GM12874 (cell line): Measurements from ENCODE around the gene ATP9A.

Source experiments
- TF ChIP-seq, protein P1 (sequence below): IDR thresholded peaks from 2 replicates; pipeline ENCODE4 v1.5.1; 2011; ENCODE audit warnings: low read depth, mild to moderate bottlenecking, control low read depth, low read length, moderate library complexity; ENCODE audit not compliant: insufficient read depth

Gene ATP9A

DNA sequence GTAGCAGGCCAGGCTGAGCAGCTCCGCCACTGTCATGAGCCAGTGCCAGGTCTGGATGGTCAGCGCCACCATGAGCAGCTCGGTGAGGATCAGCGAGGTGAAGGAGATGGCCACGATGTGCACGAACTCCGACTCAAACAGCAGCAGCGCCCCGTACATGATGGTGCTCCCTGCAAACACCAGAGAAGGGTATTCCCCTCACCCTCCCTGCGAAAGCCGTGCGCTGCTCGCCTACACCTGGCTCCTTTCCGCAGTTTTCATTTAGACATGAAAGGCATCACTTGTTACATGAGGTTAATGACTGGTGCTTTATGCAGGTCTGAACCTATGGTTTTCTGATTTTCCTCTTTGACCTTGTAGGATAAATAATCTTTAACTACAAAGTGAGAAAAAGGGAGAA is 163.3 kb downstream of the ATP9A start:
- TF ChIP-seq, protein P1, sequence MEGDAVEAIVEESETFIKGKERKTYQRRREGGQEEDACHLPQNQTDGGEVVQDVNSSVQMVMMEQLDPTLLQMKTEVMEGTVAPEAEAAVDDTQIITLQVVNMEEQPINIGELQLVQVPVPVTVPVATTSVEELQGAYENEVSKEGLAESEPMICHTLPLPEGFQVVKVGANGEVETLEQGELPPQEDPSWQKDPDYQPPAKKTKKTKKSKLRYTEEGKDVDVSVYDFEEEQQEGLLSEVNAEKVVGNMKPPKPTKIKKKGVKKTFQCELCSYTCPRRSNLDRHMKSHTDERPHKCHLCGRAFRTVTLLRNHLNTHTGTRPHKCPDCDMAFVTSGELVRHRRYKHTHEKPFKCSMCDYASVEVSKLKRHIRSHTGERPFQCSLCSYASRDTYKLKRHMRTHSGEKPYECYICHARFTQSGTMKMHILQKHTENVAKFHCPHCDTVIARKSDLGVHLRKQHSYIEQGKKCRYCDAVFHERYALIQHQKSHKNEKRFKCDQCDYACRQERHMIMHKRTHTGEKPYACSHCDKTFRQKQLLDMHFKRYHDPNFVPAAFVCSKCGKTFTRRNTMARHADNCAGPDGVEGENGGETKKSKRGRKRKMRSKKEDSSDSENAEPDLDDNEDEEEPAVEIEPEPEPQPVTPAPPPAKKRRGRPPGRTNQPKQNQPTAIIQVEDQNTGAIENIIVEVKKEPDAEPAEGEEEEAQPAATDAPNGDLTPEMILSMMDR: no peak

DNA sequence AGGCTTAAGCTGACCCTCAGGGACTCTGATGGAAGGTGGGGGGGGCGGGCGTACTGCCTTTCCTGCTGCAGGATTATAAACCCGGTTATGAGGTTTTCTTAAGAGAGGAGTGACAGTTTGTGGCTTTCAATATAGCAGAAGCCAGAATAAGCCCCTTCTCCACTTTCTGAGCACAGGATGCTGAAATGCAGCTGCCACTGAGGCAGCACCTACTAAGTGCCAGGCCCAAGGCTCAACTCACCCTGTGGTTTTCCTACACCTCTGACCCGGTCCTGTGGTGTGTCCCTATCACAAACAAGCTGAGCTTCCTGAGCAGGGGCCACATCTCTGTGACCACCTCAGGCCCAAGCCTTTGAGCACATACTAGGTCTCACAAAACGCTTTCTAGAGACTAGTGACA is 166.1 kb downstream of the ATP9A start:
- TF ChIP-seq, protein P1: no peak

DNA sequence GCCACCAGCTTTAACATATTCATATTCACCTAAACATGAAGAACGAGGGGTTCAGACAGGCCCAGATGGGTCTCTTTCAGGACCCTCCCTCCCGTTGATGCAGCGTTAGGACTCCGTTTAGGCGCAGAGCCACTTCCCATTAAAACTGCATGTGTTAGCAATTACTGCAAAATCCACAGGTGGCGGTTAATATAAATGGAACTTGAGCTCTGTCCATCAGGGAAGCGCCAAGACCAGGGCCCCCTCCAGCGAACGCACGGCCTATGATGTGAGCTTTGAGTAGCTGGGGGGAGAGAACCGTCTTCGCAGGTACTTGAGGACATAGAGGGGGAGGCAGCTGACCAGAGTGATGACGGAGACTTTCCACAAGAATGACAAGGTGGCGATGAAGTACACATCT is 167.2 kb downstream of the ATP9A start:
- TF ChIP-seq, protein P1: no peak

DNA sequence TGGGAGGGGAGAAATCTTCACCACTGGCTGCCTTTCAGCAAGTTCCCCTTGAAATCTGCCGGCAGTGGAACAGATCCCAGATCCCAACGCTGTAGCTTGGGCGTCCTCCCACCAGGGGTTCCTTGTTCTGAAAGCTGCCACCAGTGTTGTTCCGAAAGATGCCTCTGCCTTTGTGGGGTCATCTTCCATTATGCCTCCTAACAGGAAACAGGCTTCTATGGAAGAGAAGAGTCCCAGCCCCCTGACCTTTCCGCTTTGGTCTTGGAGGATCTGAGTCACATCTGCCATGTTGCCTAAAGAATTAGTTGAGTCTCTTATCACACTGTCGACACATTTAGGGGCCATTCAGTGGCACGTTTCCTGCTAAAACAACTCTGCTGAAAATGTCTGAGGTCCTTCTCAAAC is 168.2 kb downstream of the ATP9A start:
- TF ChIP-seq, protein P1: no peak

DNA sequence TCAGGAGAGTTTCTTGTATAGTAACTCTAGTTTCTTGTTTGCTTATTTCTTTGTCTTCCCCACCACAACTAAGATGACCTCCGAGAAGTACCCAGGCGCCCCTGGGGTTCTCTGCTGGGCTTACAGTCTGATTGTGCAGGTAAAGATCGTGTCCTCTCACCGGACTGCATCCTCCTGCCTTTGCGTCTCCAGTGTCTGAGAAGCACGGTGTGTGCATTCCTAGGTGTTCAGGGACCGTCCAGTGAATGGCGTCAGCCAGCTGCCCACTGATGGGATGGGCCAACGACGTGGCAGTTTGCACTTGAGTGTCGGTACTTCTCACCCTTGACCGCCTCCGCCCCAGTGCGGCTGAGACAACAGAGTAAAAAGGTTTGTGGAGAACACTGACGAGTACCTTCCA is 169.6 kb downstream of the ATP9A start:
- TF ChIP-seq, protein P1: no peak

DNA sequence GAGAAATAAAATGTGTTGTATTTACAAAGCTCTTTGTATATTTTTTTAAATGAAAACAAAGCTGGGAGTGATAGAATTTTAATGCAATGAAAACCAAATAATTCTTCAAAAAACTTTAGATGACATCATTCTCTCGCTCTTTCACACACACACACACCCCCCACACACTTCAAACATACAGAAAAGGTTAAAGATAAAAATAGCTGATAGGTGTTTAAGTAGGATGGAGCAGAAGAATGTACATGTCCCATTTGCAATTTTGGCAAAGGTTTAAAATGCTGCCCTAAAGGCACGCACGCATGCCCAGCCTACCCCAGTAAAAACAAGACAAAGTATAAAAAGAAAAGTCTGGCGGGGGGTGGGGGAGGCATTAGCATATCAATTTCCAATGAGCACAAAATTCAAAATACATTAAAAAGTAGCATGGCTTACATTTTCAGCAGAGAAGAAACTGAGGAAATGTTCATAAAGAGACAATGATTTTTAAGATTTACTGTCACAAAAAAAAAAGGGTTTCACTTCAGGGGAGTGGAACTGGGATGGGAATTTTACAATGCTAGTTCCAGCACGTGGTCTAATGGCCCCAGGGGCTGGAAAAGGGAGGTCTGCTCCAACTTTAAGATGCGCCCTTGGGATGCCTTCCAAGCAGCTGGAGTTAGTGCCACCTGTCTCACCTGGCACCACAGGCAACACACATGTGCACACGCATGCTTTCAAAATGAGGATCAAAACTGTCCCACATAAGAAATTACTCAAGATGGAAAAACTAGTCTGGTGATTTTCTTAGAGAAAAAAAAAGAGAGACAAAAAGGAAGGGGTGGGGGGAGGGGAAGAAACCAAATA is 170.6 kb downstream of the ATP9A start:
- TF ChIP-seq, protein P1: no peak

DNA sequence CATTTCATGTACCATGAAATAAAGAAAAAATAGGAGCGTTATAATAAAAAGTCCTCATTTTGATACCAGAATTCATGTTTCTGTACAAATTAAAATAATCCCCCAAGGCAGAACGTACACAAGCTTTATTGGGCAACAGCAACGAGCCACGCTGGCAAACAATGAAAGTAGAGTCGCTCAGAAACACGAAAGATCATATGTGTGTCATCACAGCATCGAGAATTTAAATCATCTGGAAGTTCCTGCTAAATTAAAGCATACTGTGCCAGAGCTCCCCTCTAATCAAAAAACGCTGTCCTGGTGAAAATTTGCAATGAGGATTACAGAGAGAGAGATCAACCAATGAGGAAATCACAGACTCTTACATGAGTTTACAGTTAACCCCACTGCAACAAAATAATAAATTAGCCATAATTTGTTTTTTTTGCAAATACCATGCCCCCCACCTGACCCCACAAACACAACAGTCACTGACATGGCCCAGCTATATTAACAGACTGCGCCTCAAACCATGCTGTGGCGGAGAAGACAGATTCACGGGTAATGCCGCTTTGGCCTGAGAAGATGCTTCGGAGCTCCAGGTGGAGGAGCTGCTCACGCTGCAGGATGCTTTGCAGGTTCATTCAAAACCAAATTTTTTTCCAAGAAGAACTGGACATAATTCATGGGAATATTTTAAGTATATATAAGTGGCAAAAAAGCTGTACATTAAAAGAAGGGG is 171.4 kb downstream of the ATP9A start:
- TF ChIP-seq, protein P1: no peak
